HEK293 (cell line): ENCODE results near the gene VEPH1.

Experiments used
- ZNF510 ChIP-seq: fragments of 450-650 bp; formaldehyde crosslinking; IDR thresholded peaks from 2 replicates; pipeline ENCODE4 v1.5.1; 2018; ENCODE audit warnings: mild to moderate bottlenecking, missing genetic modification characterization, missing biosample characterization; ENCODE audit not compliant: insufficient replicate concordance
- TF ChIP-seq, protein P1 (sequence below): fragments of 450-650 bp; formaldehyde crosslinking; IDR thresholded peaks from 2 replicates; pipeline ENCODE4 v1.5.1; 2016; ENCODE audit warnings: missing biosample characterization, missing genetic modification characterization
- TF ChIP-seq, protein P2 (sequence below): fragments of 450-650 bp; formaldehyde crosslinking; IDR thresholded peaks from 2 replicates; pipeline ENCODE4 v1.5.1; 2016; ENCODE audit warnings: missing biosample characterization, missing genetic modification characterization, low read depth

DNA sequence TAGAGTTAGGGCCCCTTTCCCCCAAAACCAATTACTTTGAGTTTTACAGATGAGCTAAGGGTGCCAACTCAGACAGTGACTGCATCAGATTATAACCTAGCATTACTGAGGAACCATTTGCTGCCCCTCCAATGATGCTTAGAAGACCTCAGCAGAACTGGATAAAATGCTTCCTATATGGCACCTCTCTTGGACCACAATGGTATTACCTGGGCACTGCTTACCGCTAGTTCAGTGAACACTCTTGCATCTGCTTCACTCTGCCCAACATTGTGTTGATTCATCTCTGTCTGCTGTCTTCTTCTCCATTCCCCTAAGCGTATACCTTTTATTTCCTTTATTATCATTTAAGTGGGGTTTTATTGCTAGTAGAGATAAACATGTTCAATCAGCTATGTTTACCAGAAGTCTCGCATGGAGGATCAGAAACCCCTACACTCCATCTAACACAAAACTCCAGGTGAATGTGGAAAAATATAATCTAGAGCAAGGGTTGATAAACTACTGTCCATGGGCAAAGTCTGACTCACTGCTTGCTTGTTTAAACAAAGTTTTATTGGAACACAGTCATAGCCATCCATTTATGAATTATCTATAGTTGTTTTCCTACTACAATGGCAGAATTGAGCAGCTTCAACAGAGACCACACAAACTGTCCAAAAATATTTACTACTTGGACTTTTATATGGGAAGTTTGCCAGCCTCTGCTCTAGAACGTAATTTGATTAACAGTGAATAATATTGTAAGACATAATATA, 166.8 kb downstream of the VEPH1 start:
- TF ChIP-seq, protein P1, sequence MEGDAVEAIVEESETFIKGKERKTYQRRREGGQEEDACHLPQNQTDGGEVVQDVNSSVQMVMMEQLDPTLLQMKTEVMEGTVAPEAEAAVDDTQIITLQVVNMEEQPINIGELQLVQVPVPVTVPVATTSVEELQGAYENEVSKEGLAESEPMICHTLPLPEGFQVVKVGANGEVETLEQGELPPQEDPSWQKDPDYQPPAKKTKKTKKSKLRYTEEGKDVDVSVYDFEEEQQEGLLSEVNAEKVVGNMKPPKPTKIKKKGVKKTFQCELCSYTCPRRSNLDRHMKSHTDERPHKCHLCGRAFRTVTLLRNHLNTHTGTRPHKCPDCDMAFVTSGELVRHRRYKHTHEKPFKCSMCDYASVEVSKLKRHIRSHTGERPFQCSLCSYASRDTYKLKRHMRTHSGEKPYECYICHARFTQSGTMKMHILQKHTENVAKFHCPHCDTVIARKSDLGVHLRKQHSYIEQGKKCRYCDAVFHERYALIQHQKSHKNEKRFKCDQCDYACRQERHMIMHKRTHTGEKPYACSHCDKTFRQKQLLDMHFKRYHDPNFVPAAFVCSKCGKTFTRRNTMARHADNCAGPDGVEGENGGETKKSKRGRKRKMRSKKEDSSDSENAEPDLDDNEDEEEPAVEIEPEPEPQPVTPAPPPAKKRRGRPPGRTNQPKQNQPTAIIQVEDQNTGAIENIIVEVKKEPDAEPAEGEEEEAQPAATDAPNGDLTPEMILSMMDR, result no peak
- TF ChIP-seq, protein P2, sequence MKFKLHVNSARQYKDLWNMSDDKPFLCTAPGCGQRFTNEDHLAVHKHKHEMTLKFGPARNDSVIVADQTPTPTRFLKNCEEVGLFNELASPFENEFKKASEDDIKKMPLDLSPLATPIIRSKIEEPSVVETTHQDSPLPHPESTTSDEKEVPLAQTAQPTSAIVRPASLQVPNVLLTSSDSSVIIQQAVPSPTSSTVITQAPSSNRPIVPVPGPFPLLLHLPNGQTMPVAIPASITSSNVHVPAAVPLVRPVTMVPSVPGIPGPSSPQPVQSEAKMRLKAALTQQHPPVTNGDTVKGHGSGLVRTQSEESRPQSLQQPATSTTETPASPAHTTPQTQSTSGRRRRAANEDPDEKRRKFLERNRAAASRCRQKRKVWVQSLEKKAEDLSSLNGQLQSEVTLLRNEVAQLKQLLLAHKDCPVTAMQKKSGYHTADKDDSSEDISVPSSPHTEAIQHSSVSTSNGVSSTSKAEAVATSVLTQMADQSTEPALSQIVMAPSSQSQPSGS, result no peak
- TF ChIP-seq ZNF510, result no peak
